CD14-positive monocyte (primary cell): ENCODE results near the gene PCED1A. TPM values are rescaled to one million over a fixed set of nuclear protein-coding genes. Genes with fewer than 3 reads are reported as not detected.

ENCODE experiments used
- DNase-seq, 3 donors: peaks; one replicate each; pipeline ENCODE4 v3.0.0-alpha.2; 2011 to 2022
- H2AFZ ChIP-seq: 2 replicates; pipeline ENCODE4 v1.6.0; 2012; ENCODE audit warnings: mild to moderate bottlenecking, low read depth, low read length, inconsistent platforms; ENCODE audit not compliant: insufficient read depth, poor library complexity, severe bottlenecking
- H3K27ac ChIP-seq, 2 donors: 1 replicate in 1 of 2; 2 replicates in 1 of 2; pipeline ENCODE4 v1.5.1; 2012 to 2013; ENCODE audit warnings: low read length in 2 of 2, control low read depth in 1 of 2, inconsistent platforms in 1 of 2, low read depth in 1 of 2, mild to moderate bottlenecking in 1 of 2
- H3K27me3 ChIP-seq, 2 donors: one replicate each; pipeline versions ENCODE4 v1.6.0 to v1.6.1; 2011 to 2013; ENCODE audit warnings: low read length in 2 of 2; ENCODE audit not compliant: control insufficient read depth in 2 of 2, insufficient read depth in 2 of 2
- H3K36me3 ChIP-seq, 2 donors: replicated peaks in 1 of 2; 1 replicate in 1 of 2; 2 replicates in 1 of 2; pipeline versions ENCODE4 v1.5.1 to v1.6.1; 2012 to 2013; ENCODE audit warnings: low read length in 2 of 2, control low read depth in 1 of 2, inconsistent platforms in 1 of 2, mild to moderate bottlenecking in 1 of 2; ENCODE audit not compliant: insufficient read depth in 2 of 2, control insufficient read depth in 1 of 2
- H3K4me1 ChIP-seq, 2 donors: 1 replicate in 1 of 2; 2 replicates in 1 of 2; pipeline versions ENCODE4 v1.5.1 to v1.6.1; 2012 to 2013; ENCODE audit warnings: low read length in 2 of 2, control low read depth in 1 of 2, inconsistent platforms in 1 of 2, mild to moderate bottlenecking in 1 of 2, moderate library complexity in 1 of 2; ENCODE audit not compliant: insufficient read depth in 2 of 2, control insufficient read depth in 1 of 2
- H3K4me2 ChIP-seq: replicated peaks from 2 replicates; pipeline ENCODE3; 2012; ENCODE audit warnings: low read length, moderate library complexity, mild to moderate bottlenecking; ENCODE audit not compliant: poor library complexity, severe bottlenecking; ENCODE audit errors: extremely low read depth
- H3K4me3 ChIP-seq, 3 experiments: fragments of 200-600 bp in 1 of 3; sonication (generic) in 1 of 3; replicated peaks in 1 of 3; 1 replicate in 2 of 3; 2 replicates in 1 of 3; pipeline ENCODE4 v1.5.1; 2011 to 2013; ENCODE audit warnings: low read length in 3 of 3, mild to moderate bottlenecking in 3 of 3, control low read depth in 2 of 3, low read depth in 2 of 3, inconsistent platforms in 1 of 3, moderate library complexity in 1 of 3
- H3K79me2 ChIP-seq: 2 replicates; pipeline ENCODE4 v1.6.0; 2012; ENCODE audit warnings: mild to moderate bottlenecking, control low read depth, inconsistent platforms, low read length, moderate library complexity; ENCODE audit not compliant: insufficient read depth
- H3K9ac ChIP-seq: 2 replicates; pipeline ENCODE4 v1.6.0; 2017; ENCODE audit warnings: low read length, mild to moderate bottlenecking; ENCODE audit not compliant: insufficient read depth, poor library complexity, severe bottlenecking
- H3K9me3 ChIP-seq, 2 donors: replicated peaks in 1 of 2; 1 replicate in 1 of 2; 2 replicates in 1 of 2; pipeline versions ENCODE4 v1.5.1 to v1.6.1; 2012 to 2013; ENCODE audit warnings: low read length in 2 of 2, control low read depth in 1 of 2; ENCODE audit not compliant: control insufficient read depth in 1 of 2, insufficient read depth in 1 of 2
- H4K20me1 ChIP-seq: 2 replicates; pipeline ENCODE4 v1.6.0; 2012; ENCODE audit warnings: mild to moderate bottlenecking, low read length, control low read depth, moderate library complexity; ENCODE audit not compliant: insufficient read depth
- H3K27ac Mint-ChIP-seq, 7 donors: one replicate each; pipeline ENCODE4 v1.8.0; 2020; ENCODE audit warnings: mild to moderate bottlenecking in 7 of 7, mixed read lengths in 7 of 7, moderate library complexity in 6 of 7, inconsistent platforms in 2 of 7
- H3K27me3 Mint-ChIP-seq, 3 donors: one replicate each; pipeline ENCODE4 v1.8.0; 2021 to 2022; ENCODE audit warnings: low read depth in 3 of 3, mild to moderate bottlenecking in 3 of 3, mixed read lengths in 3 of 3, moderate library complexity in 3 of 3, inconsistent platforms in 1 of 3
- H3K36me3 Mint-ChIP-seq, 2 donors: one replicate each; pipeline ENCODE4 v1.8.0; 2020; ENCODE audit warnings: mixed read lengths in 2 of 2, inconsistent platforms in 1 of 2, mild to moderate bottlenecking in 1 of 2
- H3K4me1 Mint-ChIP-seq: one replicate; pipeline ENCODE4 v1.8.0; 2020; ENCODE audit warnings: mild to moderate bottlenecking, mixed read lengths
- H3K4me3 Mint-ChIP-seq, 2 donors: one replicate each; pipeline ENCODE4 v1.8.0; 2020; ENCODE audit warnings: mild to moderate bottlenecking in 2 of 2, mixed read lengths in 2 of 2, moderate library complexity in 1 of 2
- H3K9me3 Mint-ChIP-seq, 7 donors: one replicate each; pipeline ENCODE4 v1.8.0; 2020 to 2022; ENCODE audit warnings: mixed read lengths in 7 of 7, mild to moderate bottlenecking in 6 of 7, moderate library complexity in 6 of 7, inconsistent platforms in 2 of 7
- WGBS: methylation state at CpG from one replicate; pipeline ENCODE4 v1.1.5; 2013; ENCODE audit warnings: missing lambda C conversion rate; ENCODE audit not compliant: insufficient coverage; 5-methylcytosine and 5-hydroxymethylcytosine counted together
- intact Hi-C, 2 donors: fragments of 100-400 bp; cut with micrococcal nuclease; formaldehyde crosslinking; loops; one replicate each; pipeline versions ENCODE4 v1.15.0 to v1.15.1; 2023
- polyA plus RNA-seq, 3 donors: library from polyadenylated mRNA; depleted of rRNA in 1 of 3; unstranded in 2 of 3; stranded (reverse) in 1 of 3; fragments of 300-500 nt in 2 of 3; fragments of >200 nt in 1 of 3; fragmentation: Illumina TruSeq in 2 of 3; gene quantifications; 1 replicate in 2 of 3; 2 replicates in 1 of 3; pipeline ENCODE4 v1.2.3, GENCODE V29; 2012 to 2021
- TF ChIP-seq, protein P1 (sequence below): fragments of 200-600 bp; IDR thresholded peaks from one replicate; pipeline ENCODE4 v1.8.0; 2022; ENCODE audit warnings: antibody characterized with exemption, mild to moderate bottlenecking

Gene PCED1A
- polyA plus RNA-seq, 3 donors = 9.1 to 85.2 (median 10.2) TPM

- Histone ChIP-seq H2AFZ (peak overlapping the region; percentile 100), H3K27me3 (no peaks in the 10 kb centered on the region), H3K4me2 (peak overlapping the region; percentile 79), H3K79me2 (peaks cover 16% of the 10 kb centered on the region), H3K27ac (peak overlapping the region in 1 of 2 donors; percentile 92), H3K4me1 (peaks cover 13 to 27% of the 10 kb centered on the region in 2 donors), H3K36me3 (peaks cover 0 to 31% of the 10 kb centered on the region in 2 donors), H3K9me3 (no peaks in the 10 kb centered on the region), H3K4me3 (peak overlapping the region in 2 of 3 experiments; percentile 80 to 94), H3K9ac (peak overlapping the region; percentile 90), H4K20me1 (peaks cover 18% of the 10 kb centered on the region)
- Mint-ChIP-seq H3K36me3 (peaks cover 17 to 36% of the 10 kb centered on the region in 2 donors), H3K27me3 (peaks cover 0 to 4% (median 3%) of the 10 kb centered on the region in 3 donors), H3K27ac (peak overlapping the region in 5 of 7 donors; percentile 6 to 85 (median 22)), H3K4me3 (peak overlapping the region; percentile 42 to 58), H3K9me3 (no peaks in the 10 kb centered on the region), H3K4me1 (peaks cover 26% of the 10 kb centered on the region)
- TF ChIP-seq, protein P1, sequence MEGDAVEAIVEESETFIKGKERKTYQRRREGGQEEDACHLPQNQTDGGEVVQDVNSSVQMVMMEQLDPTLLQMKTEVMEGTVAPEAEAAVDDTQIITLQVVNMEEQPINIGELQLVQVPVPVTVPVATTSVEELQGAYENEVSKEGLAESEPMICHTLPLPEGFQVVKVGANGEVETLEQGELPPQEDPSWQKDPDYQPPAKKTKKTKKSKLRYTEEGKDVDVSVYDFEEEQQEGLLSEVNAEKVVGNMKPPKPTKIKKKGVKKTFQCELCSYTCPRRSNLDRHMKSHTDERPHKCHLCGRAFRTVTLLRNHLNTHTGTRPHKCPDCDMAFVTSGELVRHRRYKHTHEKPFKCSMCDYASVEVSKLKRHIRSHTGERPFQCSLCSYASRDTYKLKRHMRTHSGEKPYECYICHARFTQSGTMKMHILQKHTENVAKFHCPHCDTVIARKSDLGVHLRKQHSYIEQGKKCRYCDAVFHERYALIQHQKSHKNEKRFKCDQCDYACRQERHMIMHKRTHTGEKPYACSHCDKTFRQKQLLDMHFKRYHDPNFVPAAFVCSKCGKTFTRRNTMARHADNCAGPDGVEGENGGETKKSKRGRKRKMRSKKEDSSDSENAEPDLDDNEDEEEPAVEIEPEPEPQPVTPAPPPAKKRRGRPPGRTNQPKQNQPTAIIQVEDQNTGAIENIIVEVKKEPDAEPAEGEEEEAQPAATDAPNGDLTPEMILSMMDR = no peak
- no peak for DNase-seq
- WGBS = 87% methylated on average over 21 of the region's 21 CpGs
- intact Hi-C loops = no loop called here
Measured at GRCh38 chr20:2839732-2840137, 720 bp downstream of the PCED1A start.

DNA sequence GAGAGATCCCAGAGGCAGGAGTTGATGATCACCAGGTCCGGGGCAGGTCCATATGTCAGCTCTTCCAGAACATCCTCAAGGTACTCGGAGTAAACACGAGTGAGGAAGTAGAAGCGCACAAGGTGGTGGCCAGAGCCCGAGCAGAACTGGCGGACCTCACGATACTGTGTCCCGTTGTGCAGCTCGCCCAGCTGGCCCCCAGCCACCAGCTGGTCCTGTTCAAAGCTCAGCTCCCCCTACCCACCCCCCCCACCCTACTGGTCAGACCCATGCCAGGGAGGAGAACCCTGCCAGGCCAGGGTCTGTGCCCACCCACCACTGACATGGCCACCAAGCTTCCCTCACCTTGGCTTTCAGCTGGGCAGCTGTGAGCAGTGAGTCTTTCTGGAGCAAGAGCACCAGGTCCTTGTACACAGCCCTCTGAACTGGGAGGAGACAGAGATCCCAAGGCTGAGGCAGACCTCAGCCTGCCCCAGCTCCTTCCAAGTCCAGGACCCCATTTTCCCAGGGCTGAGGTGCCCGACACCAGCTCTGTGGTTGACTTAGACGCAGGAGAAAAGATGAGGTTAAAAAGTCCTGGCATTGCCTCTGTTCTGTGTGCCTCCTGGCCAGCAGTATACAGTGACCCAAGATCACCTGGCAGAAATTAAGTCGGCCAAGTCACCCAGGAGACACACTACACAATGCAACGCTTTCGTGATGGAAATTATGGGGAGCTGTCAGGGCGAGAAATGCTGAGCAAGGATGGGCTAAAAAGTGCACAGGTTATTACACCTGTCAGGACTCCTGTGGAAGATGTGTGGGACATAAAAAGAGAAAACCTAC lies 1.4 kb downstream of the PCED1A start:
- H3K4me1 Mint-ChIP-seq = peaks cover 26% of the 10 kb centered on the region
- no peak for DNase-seq
- no peaks in the 10 kb centered on the region for H3K9me3 ChIP-seq
- peaks cover 0 to 4% (median 3%) of the 10 kb centered on the region in 3 donors for H3K27me3 Mint-ChIP-seq
- TF ChIP-seq, protein P1 = no peak
- peaks cover 16% of the 10 kb centered on the region for H3K79me2 ChIP-seq
- no peak overlapping the region for H3K9ac ChIP-seq
- peaks cover 16 to 27% of the 10 kb centered on the region in 2 donors for H3K4me1 ChIP-seq
- H3K27ac ChIP-seq = no peak overlapping the region
- no peaks in the 10 kb centered on the region for H3K27me3 ChIP-seq
- H4K20me1 ChIP-seq = peaks cover 11% of the 10 kb centered on the region
- peaks cover 0 to 31% of the 10 kb centered on the region in 2 donors for H3K36me3 ChIP-seq
- H3K27ac Mint-ChIP-seq = peak overlapping the region in 3 of 7 donors; percentile 22 to 70 (median 49)
- peaks cover 17 to 34% of the 10 kb centered on the region in 2 donors for H3K36me3 Mint-ChIP-seq
- WGBS = over 99% methylated on average over 11 of the region's 15 CpGs
- H3K4me3 ChIP-seq = no peak overlapping the region
- H2AFZ ChIP-seq = peak overlapping the region; percentile 100
- no peaks in the 10 kb centered on the region for H3K9me3 Mint-ChIP-seq
- no peak overlapping the region for H3K4me2 ChIP-seq
- H3K4me3 Mint-ChIP-seq = peak overlapping the region; percentile 42 to 58
- intact Hi-C loops = no loop called here
